NCI-H1436 treated with DMSO at 0.1 percent for 48 hours (cell line): ENCODE measurements around the gene MUS81.
"Not testable (repeated sequence)": the region's sequence is repeated elsewhere in the genome, so short reads cannot be mapped to it uniquely, and the experiment has no call there.

ENCODE experiments used
- DNase-seq: peaks from one replicate; lab custom pipeline; 2025; lab: John Stamatoyannopoulos, UW

Gene MUS81

DNA sequence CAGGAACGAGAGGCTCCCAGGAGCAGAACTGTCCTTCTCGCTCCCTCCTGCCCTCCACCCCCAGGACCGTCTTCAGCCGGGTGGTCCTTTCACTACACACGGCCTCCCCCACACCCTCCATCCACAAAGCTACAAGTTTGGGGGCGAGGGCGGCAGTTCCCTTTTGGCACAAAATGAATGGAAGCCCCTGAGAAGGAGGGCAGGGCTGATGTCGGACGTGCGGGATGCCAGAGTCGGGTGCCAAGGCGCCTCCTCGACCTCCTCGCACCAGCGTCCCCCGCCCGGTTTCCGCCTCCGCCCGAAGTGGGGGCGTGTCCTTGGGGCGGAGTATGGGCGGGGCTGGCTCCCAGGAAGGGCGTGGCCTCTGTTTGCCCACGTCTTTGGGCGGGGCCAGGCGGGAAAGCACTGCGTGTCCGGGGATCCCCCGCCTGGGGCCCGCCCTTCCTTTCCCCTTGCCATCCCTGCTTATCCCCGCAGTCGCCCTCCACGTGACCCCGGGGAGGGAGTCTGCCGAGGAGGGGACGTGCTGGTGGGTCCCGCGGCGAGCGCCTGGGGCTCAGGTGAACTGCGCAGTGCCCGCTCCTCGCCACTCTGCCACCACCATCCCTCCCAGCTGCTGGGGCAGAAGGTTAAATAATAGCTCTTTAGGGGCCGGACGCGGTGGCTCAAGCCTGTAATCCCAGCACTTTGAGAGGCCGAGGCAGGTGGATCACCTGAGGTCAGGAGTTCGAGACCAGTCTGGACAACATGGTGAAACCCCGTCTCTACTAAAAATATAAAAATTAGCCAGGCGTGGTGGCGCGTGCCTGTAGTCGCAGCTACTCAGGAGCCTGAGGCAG is 13.3 kb downstream of the MUS81 start:
- DNase-seq, result peak; percentile 66

DNA sequence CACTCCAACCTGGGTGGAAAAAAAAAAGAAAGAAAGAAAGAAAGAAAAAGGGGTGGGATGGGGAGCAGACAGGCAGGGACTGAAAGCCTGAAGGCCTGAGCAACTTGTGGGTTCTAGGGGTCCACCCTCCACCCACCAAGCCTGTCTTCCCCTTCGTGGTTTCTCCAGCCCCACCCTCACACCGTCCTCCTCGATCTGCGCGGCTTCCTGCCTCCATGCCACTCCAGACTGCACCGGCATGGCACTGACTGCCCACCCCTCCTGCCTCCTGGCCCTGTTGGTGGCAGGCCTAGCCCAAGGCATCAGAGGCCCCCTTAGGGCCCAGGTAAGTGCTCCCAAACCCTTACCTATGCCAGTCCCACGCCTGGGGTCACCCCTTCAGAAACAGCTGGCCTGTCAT is 19.4 kb downstream of the MUS81 start, which contains the start of gene CTSW:
Gene CTSW (plus strand): TSS at position 221 of the 400 bp plus-strand sequence. CDS start 18 bp downstream, at position 239.
- DNase-seq, result no peak

DNA sequence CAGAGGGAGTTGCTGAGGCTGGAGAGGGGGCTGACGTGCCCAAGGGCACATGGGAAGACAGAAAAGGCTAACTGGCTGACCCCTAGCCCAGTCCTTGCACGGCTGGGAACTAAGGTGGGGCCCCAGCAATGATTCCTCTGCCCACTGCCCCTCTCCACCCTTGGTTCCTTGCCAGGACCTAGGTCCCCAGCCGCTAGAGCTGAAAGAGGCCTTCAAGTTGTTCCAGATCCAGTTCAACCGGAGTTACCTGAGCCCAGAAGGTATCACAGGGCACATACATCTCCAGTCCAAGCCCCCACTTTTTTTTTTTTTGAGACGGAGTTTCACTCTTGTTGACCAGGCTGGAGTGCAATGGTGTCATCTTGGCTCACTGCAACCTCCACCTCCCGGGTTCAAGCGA is 19.8 kb downstream of the MUS81 start:
- DNase-seq, result no peak

DNA sequence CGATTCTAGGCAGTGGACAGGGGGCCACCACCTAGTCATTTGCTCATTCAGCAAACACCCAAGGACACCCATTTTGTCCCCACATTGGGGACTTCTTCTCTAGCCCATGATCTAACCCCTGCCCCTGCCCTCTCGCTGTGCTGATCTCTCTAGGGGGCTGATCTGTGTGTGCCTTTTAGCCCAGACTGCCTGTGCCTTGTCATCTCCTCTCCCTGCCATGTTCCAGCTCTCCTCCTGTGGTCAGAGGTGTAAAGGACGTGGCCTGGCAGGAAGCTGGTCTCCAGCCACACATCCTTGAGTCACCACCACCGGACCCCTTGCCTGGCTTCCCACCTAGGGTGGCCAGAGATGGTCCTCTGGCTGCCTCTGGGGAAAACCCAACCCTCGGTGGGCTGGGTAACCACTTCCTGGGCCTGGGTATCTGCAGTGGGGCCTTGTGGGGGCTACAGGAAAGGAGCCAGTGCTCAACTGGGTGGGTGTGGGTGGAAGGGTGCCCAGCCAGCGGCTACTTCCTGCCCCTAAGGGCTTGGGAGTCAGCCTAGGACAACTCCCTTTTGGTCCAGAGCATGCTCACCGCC is 20.7 kb downstream of the MUS81 start:
- no peak for DNase-seq

DNA sequence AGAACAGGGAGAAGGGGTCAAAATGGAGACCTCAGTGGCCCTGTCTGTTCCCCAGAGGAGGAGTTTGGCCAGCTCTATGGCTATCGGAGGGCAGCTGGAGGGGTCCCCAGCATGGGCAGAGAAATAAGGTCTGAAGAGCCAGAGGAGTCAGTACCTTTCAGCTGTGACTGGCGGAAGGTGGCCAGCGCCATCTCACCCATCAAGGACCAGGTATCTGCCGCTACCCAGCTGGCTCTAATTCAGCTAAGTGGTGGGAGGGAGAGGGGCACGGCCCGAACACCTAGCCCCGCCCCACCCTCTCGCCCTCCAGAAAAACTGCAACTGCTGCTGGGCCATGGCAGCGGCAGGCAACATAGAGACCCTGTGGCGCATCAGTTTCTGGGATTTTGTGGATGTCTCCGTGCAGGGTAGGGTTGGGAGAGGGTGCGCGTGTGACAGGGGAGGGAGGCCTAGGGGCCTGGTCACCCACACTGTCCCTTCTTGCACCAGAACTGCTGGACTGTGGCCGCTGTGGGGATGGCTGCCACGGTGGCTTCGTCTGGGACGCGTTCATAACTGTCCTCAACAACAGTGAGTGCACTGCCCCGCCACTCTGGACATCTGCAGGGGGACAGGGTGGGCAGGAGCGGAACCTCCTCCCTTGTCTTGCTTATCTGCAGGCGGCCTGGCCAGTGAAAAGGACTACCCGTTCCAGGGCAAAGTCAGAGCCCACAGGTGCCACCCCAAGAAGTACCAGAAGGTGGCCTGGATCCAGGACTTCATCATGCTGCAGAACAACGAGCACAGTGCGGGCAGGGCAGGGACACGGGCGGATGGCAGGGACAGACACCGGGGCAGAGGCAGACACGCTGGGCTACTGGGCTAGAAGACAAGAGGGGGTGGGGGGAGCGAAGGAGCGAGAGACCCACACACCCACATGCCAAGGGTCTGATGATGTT is 22.2 kb downstream of the MUS81 start:
- DNase-seq, result no peak

- DNase-seq, result no peak
These were observed 23.0 kb downstream of the MUS81 start for GRCh38 chr11:65883058-65883761.

DNA sequence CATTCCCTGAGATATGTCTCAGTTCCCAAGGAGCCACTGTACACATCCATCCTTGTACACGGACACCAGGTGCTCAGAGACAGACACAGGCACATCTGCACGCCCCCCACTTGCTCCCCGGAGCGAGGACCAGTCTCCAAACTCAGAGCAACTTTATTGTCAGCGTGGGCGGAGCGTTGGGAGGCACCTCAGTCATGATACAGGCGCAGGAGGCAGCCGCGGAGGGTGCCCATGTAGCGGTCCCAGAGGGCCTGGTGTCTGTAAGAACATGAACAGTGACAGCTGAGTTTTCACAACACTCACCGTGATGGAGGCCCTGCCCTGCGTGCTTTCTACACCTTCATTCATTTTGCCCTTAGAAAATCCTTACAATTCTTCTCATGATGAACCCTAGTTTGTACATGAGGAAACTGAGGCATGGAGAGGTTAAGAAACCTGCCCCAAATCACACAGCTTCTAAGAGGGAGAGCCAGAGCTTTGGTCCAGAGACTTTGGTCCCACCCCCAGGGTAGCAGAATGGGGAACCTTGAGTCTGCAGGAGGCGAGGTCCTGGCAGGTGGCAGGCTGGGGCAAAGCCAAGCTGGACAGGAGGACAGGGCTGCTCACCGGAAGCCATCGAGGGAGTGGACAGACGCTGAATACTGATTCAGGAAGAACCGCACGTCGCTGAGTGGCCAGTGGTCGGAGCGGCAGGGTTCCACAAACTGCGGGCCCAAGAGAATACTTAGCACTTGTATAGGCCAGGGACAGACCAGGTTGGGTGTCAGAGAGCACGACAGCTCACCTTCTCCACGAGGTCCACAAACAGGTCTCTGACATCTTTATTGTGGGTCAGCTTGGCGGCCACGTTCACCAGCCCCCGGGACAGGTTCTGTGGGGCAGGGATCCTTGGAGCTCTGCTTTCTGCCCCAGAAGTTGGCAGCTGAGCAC is 23.8 kb downstream of the MUS81 start:
- DNase-seq, result no peak

GRCh38 chr11:65884716-65885092 is 24.5 kb downstream of the MUS81 start:
- no peak for DNase-seq

DNA sequence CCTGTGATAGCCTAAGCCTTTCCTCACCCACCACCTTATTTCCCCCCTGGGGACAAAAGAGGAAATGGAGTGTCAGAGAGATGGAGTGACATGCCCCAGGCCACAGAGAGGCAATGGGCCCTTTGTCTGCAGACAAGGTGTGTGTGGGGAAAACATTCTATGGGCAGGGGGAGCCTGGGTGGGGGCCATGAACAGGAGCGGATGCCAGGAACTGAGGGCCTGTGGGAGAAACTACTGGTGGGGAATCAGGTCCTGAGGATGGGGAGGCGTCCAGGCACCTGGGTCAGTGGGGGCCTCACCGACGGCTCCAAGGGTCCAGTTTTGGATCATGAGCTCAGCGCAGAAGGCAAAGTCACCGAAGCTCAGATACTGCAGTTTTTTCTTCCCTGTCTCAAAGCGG is 25.0 kb downstream of the MUS81 start:
- DNase-seq, result no peak

- no peak for DNase-seq
These were observed 25.7 kb downstream of the MUS81 start for GRCh38 chr11:65885808-65886536.

DNA sequence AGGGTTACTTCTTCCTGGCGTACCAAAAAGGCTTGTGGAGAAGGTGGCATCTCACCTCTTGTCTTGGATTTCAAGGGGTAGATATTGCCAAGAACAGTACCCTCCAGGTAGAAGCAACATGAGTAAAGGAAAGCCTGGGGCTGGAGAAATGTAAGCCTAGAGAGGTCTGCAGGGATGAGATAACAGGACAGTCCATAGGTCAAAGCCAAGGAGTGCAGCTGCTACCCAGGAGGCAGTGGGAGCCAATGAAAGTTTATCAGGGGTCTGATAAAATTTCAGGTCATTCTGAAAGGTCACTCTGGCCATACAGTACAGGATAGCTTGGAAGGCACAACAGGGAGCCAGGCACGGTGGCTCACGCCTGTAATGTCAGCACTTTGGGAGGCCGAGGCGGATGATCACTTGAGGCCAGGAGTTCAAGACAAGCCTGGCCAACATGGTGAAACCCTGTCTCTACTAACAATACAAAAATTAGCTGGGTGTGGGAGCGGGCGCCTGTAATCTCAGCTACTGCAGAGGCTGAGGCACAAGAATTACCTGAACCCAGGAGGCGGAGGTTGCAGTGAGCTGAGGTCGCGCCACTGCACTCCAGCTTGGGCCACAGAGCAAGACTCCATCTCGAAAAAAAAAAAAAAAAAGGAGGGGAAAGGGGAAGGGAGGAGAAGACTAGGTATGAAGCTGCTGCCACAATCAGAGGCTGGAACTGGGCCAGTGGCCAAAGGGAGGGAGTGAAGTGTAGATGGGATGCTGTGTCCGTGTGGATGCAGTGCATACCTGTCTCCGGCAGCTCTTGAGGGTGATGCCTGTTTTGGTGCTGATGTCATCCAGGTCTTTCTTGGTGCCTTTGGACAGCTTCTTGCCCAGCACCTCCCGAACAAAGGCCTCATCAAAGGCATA is 26.8 kb downstream of the MUS81 start:
- no peak for DNase-seq

GRCh38 chr11:65887723-65888162 is 27.5 kb downstream of the MUS81 start:
- no peak for DNase-seq

- DNase-seq, result peak; percentile 73
These were observed 28.1 kb downstream of the MUS81 start, which contains the start of gene FIBP for GRCh38 chr11:65888163-65888814. FIBP (minus strand) TSS chr11:65888471; CDS start chr11:65888418, 53 bp downstream.

- peak; percentile 69 for DNase-seq
These were observed 30.3 kb downstream of the MUS81 start, which contains the start of gene CCDC85B for GRCh38 chr11:65890324-65891218. CCDC85B (plus strand) TSS chr11:65890673; CDS start chr11:65890784, 111 bp downstream.

DNA sequence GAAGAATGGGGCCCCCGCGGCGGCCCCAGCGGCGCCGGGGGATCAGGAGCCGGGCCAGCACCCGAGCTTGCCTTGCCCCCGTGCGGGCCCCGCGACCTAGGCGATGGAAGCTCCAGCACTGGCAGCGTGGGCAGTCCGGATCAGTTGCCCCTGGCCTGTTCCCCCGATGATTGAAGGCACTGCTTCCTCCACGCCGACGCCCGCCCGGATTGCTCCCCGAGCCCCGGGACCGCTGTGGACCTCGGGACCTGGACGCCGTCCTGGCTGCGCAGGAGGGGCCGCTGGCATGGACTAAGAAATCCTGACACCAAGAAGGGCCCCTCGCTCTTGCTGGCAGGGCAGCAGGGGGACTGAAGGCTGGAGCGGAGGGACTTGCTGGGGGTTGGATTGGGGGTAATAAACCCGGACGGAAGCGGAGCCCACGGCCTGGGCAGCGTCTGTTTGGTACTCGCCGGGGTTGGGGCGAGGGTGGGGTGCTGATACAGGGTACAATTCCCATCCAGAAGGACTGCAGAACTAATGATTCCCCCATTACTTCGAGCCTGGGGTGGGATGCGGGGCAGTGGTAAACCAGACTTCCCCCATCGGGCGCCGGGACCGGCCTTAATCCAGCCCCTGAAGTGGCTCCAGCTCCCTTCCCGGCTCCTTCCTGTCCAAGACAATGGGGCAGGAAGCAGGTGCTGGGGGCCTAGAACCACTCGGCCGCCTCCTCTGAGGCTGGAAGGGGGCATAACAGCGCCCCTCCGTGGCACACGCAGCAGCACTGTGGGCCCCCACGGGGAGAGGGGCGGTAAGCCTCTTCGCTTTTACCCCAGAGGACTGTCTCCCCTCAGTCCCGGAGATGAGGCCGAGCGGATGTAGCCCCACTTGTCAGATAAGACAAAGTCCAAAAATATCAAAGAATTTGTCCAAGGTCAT is 31.2 kb downstream of the MUS81 start:
- no peak for DNase-seq

DNA sequence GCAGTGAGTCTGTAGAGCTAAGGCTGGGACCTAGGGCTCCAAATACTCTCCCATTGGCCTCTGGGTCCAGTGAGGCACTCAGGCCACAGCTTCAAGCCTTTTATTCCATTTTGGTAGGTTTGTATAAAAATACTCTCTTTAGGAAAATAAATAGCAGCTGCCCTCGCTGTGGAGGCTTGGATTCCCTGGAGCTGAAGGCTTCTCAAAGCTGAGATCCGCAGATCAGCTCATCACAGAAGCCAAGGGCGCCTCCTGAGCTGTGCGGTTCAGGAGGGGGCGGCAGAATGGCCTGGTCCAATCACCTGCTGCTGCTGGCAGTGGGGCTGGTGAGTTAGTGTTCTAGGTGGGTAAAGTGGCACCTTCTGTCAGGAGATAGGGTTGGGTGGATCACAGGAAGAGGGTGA is 31.9 kb downstream of the MUS81 start:
- not testable (repeated sequence) for DNase-seq
